Measurements from ENCODE around the gene SEL1L3. TPM values are rescaled to one million over a fixed set of nuclear protein-coding genes. Genes with fewer than 3 reads are reported as not detected.
A peak's percentile ranks its signal among the peaks of the same experiment; 100 is the strongest.
"Not testable (repeated sequence)": the region's sequence is repeated elsewhere in the genome, so short reads cannot be mapped to it uniquely, and the experiment has no call there.

SEL1L3 gene
- 66.6 and 83.6 TPM in 2 replicates for total RNA-seq

DNA sequence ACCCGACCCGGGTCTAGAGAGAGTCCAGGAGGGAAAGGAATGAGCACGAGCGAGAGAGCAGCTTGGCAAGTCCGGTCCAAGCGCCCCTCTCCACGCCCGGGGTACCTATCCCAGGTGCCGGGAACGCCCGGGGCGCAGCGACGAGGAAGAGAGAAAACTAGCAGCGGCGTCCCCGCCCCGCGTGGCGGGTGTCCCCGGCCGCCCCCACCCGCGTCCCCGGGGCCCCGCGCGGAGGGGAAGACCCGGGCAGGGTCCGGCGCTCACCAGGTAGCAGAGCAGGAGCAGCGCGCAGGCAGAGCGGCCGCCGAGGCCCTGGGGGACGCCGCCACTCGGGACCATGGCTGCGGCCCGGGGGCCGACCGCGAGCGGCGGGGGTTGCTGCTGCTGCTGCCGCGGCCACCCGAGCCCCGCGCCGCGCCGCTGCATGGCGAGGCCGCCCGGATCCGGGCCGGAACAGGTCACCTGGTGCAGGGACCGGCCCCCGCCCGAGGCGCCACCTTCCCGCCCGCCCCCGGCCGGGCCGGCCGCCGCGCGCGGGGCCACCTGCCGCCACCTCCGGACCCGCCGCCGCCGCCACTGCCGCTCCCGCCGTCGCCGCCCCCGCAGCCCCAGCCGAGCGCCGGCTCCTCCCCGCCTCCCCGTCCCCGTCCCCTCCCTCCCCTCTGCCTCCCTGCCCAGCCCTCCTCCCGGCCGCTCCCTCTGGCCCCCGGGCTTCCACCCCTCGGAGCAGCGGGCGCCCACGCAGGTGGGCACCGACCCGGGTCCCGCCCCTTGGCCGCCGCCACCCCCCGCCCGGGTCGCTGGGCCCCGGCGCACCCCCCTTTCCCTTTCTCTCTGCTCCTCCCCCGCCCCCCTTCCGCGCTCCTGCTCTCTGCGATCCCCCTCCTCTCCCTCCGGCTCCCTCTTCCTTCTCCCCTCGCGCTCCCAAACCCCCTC, at the start of gene SEL1L3:
Gene SEL1L3 (minus strand): TSS at position 578 of the 936 bp plus-strand sequence. CDS start 152 bp downstream, at position 426.
- peak within 1 kb of the TSS; percentile 44 for H3K27ac ChIP-seq (ENCODE audit: low read depth, low read length)
- TF ChIP-seq, protein P1, sequence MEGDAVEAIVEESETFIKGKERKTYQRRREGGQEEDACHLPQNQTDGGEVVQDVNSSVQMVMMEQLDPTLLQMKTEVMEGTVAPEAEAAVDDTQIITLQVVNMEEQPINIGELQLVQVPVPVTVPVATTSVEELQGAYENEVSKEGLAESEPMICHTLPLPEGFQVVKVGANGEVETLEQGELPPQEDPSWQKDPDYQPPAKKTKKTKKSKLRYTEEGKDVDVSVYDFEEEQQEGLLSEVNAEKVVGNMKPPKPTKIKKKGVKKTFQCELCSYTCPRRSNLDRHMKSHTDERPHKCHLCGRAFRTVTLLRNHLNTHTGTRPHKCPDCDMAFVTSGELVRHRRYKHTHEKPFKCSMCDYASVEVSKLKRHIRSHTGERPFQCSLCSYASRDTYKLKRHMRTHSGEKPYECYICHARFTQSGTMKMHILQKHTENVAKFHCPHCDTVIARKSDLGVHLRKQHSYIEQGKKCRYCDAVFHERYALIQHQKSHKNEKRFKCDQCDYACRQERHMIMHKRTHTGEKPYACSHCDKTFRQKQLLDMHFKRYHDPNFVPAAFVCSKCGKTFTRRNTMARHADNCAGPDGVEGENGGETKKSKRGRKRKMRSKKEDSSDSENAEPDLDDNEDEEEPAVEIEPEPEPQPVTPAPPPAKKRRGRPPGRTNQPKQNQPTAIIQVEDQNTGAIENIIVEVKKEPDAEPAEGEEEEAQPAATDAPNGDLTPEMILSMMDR (IDR thresholded peaks at IDR 0.05; ENCODE audit: extremely low read depth, low read depth, low read length) = no peak

DNA sequence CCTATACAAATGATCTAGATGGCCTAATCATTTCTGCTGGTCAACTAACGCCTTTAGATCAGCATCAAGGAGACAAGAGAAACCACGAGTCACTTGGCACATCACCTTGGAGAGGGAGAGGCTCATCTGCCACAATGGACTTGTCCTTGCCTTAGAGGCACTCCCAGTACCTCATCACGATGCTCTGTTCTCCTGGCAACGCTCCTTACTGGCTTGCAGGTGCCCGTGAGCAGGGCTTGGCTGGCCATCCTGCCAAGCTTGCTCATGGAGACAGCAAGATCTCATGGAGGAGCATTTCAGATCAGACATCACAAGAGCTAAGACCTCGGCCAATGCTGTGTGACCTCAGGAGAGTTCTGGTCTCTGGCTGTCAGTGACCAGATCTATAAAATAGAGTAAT, 48.6 kb upstream of the SEL1L3 start:
- Histone ChIP-seq H3K27ac (ENCODE audit: low read depth, low read length) (no peak overlapping the region), H3K36me3 (ENCODE audit: insufficient read depth, low read length) (no peaks in the 10 kb centered on the region), H4K20me1 (ENCODE audit: insufficient read depth, low read length) (no peaks in the 10 kb centered on the region), H3K27me3 (ENCODE audit: insufficient read depth, low read length) (no peaks in the 10 kb centered on the region), H3K4me2 (ENCODE audit: insufficient read depth, low read length) (no peak overlapping the region), H3K9me3 (ENCODE audit: low read depth, low read length) (no peaks in the 10 kb centered on the region), H3K4me1 (ENCODE audit: insufficient read depth, low read length) (peaks cover 26% of the 10 kb centered on the region), H3K4me3 (ENCODE audit: insufficient read depth, low read length) (no peak overlapping the region), H2AFZ (ENCODE audit: low read length) (no peak overlapping the region), H3K79me2 (ENCODE audit: insufficient read depth, low read length) (peaks cover 19% of the 10 kb centered on the region)
- peak; percentile 41 for DNase-seq (ENCODE audit: insufficient read length, low spot score, missing footprints)
- TF ChIP-seq, protein P1 (IDR thresholded peaks at IDR 0.05; ENCODE audit: extremely low read depth, low read depth, low read length) = no peak

More for the DNA sequence above, at the start of gene SEL1L3:
- peak within 1 kb of the TSS; percentile 74 for H2AFZ ChIP-seq (ENCODE audit: low read length)
- H3K27me3 ChIP-seq (ENCODE audit: insufficient read depth, low read length) = no peaks in the 10 kb centered on the region
- peaks cover 22% of the 10 kb centered on the region for H3K4me1 ChIP-seq (ENCODE audit: insufficient read depth, low read length)
- H3K9me3 ChIP-seq (ENCODE audit: low read depth, low read length) = no peaks in the 10 kb centered on the region
- peak; percentile 95 for DNase-seq (ENCODE audit: insufficient read length, low spot score, missing footprints)
- H3K79me2 ChIP-seq (ENCODE audit: insufficient read depth, low read length) = peaks cover 27% of the 10 kb centered on the region
- H3K4me3 ChIP-seq (ENCODE audit: insufficient read depth, low read length) = peak within 1 kb of the TSS; percentile 78
- no peaks in the 10 kb centered on the region for H4K20me1 ChIP-seq (ENCODE audit: insufficient read depth, low read length)
- H3K36me3 ChIP-seq (ENCODE audit: insufficient read depth, low read length) = no peaks in the 10 kb centered on the region
- peak within 1 kb of the TSS; percentile 85 for H3K4me2 ChIP-seq (ENCODE audit: insufficient read depth, low read length)

DNA sequence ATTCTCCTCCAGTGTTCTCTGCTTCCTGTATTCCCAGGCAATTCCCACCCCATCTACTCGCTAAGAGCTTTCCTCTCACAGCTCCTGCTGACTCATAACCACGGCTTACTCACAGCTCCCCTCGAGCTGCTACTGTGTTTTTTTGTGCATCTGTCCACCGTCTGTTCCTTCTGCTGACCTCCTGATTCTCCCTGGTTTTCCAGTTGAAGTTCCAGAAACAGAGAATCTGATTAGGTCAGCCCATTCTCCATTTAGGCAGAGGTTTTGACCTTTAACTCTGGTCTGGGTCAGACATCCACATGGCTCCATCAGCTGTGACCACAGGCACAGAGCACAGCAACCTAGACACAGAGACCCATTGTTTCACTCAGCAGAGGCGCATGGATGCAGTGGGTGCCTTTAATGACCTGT, 45.7 kb upstream of the SEL1L3 start:
- DNase-seq (ENCODE audit: insufficient read length, low spot score, missing footprints) = peak; percentile 98
- Histone ChIP-seq H3K36me3 (ENCODE audit: insufficient read depth, low read length) (no peaks in the 10 kb centered on the region), H3K27ac (ENCODE audit: low read depth, low read length) (peak overlapping the region; percentile 2), H2AFZ (ENCODE audit: low read length) (no peak overlapping the region), H3K27me3 (ENCODE audit: insufficient read depth, low read length) (no peaks in the 10 kb centered on the region), H4K20me1 (ENCODE audit: insufficient read depth, low read length) (no peaks in the 10 kb centered on the region), H3K4me3 (ENCODE audit: insufficient read depth, low read length) (no peak overlapping the region), H3K9me3 (ENCODE audit: low read depth, low read length) (no peaks in the 10 kb centered on the region), H3K4me2 (ENCODE audit: insufficient read depth, low read length) (peak overlapping the region; percentile 27), H3K4me1 (ENCODE audit: insufficient read depth, low read length) (peaks cover 12% of the 10 kb centered on the region), H3K79me2 (ENCODE audit: insufficient read depth, low read length) (no peaks in the 10 kb centered on the region)
- TF ChIP-seq, protein P1 (IDR thresholded peaks at IDR 0.05; ENCODE audit: extremely low read depth, low read depth, low read length) = no peak

DNA sequence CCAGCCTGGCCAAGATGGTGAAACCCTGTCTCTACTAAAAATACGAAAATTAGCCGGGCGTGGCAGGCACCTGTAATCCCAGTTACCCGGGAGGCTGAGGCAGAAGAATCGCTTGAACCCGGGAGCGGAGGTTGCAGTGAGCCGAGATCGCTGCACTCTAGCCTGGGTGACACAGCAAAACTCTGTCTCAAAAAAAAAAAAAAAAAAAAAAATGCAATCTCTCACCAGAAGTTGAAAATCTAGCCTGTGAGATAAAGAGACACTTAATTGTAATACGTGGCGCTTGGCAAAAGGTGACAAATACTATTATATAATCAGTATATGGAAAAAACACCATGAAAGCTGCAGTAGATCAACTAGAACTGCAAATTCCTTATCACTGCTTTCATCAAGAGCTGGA, 43.3 kb upstream of the SEL1L3 start:
- not testable (repeated sequence) for H3K4me2 ChIP-seq (ENCODE audit: insufficient read depth, low read length); H3K27me3 ChIP-seq (ENCODE audit: insufficient read depth, low read length); H4K20me1 ChIP-seq (ENCODE audit: insufficient read depth, low read length); DNase-seq (ENCODE audit: insufficient read length, low spot score, missing footprints); H3K79me2 ChIP-seq (ENCODE audit: insufficient read depth, low read length); H3K9me3 ChIP-seq (ENCODE audit: low read depth, low read length); H3K4me3 ChIP-seq (ENCODE audit: insufficient read depth, low read length); H2AFZ ChIP-seq (ENCODE audit: low read length); H3K4me1 ChIP-seq (ENCODE audit: insufficient read depth, low read length); H3K36me3 ChIP-seq (ENCODE audit: insufficient read depth, low read length); H3K27ac ChIP-seq (ENCODE audit: low read depth, low read length)

All from osteoblast (primary cell).